ENCODE results near the gene FRAS1. TPM values are rescaled to one million over a fixed set of nuclear protein-coding genes. Genes with fewer than 3 reads are reported as not detected.

FRAS1 gene
- total RNA-seq, 1 experiment from 2014 or later, result 82.0 TPM

DNA sequence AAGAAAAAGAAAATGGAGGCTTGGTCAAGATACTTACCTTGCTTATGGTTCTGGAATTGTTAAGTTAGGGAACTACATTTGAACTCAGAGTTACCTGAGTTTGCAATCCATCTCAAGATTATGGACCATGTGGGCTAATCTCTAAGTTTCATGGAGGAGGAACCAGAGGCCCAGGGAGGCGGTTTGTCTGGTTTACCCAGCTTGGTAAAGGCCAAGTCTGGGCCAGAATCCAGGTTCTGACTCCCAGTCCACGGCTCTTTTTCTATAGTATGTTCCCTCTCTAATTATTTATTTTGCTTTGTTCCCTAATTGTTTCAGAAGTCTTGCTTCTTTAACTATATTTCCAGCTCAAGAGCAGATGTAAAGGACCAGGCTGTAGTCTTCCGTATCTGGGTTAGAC, 168.1 kb downstream of the FRAS1 start:
- ATAC-seq (no peak), DNase-seq (ENCODE audit: low spot score) (no peak)
- Mint-ChIP-seq H3K36me3 (peaks cover 13% of the 10 kb centered on the region), H3K9me3 (peaks cover 13% of the 10 kb centered on the region), H3K4me1 (peaks cover 56% of the 10 kb centered on the region), H3K27ac (no peak overlapping the region), H3K4me3 (no peak overlapping the region), H3K27me3 (ENCODE audit: low read depth) (no peaks in the 10 kb centered on the region)
- TF ChIP-seq ATF6 (CRISPR knock-in tag; IDR thresholded peaks at IDR 0.05) (no peak), TEAD4 (CRISPR knock-in tag; IDR thresholded peaks at IDR 0.05) (no peak)
- TF ChIP-seq, protein P1, sequence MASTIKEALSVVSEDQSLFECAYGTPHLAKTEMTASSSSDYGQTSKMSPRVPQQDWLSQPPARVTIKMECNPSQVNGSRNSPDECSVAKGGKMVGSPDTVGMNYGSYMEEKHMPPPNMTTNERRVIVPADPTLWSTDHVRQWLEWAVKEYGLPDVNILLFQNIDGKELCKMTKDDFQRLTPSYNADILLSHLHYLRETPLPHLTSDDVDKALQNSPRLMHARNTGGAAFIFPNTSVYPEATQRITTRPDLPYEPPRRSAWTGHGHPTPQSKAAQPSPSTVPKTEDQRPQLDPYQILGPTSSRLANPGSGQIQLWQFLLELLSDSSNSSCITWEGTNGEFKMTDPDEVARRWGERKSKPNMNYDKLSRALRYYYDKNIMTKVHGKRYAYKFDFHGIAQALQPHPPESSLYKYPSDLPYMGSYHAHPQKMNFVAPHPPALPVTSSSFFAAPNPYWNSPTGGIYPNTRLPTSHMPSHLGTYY (CRISPR knock-in tag; IDR thresholded peaks at IDR 0.05), result no peak
- POLR2A ChIA-PET, result no interaction called here
- CTCF ChIA-PET, result no interaction called here

DNA sequence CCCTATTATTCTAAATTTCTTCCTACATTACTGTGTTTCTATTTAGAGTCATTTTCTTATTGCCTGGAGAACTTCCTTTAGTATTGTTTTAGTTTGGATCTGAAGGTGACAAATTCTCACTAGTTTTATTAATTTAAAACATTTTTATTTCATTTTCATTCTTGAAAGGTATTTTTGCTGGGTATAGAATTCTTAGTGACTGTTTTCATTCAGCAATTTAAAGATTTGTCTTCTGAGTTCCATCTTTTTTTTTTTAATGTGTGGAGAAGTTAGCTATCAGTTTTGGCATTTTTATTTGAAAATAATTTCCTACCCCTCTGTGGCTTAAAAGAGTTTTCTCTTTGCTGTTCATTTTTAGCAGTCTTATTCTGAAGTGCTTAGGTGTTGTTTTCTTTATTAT, 169.2 kb downstream of the FRAS1 start:
- CTCF ChIA-PET, result no interaction called here
- POLR2A ChIA-PET, result no interaction called here
- Mint-ChIP-seq H3K4me1 (peaks cover 56% of the 10 kb centered on the region), H3K27me3 (ENCODE audit: low read depth) (no peaks in the 10 kb centered on the region), H3K4me3 (no peak overlapping the region), H3K27ac (no peak overlapping the region), H3K36me3 (peaks cover 13% of the 10 kb centered on the region), H3K9me3 (peaks cover 13% of the 10 kb centered on the region)
- ATAC-seq, result no peak
- no peak for DNase-seq (ENCODE audit: low spot score)
- TF ChIP-seq ZBTB21 (CRISPR knock-in tag; IDR thresholded peaks at IDR 0.05; ENCODE audit: borderline replicate concordance), result no peak
- TF ChIP-seq, protein P2, sequence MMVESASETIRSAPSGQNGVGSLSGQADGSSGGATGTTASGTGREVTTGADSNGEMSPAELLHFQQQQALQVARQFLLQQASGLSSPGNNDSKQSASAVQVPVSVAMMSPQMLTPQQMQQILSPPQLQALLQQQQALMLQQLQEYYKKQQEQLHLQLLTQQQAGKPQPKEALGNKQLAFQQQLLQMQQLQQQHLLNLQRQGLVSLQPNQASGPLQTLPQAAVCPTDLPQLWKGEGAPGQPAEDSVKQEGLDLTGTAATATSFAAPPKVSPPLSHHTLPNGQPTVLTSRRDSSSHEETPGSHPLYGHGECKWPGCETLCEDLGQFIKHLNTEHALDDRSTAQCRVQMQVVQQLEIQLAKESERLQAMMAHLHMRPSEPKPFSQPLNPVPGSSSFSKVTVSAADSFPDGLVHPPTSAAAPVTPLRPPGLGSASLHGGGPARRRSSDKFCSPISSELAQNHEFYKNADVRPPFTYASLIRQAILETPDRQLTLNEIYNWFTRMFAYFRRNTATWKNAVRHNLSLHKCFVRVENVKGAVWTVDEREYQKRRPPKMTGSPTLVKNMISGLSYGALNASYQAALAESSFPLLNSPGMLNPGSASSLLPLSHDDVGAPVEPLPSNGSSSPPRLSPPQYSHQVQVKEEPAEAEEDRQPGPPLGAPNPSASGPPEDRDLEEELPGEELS (CRISPR knock-in tag; IDR thresholded peaks at IDR 0.05), result no peak
- TF ChIP-seq SMAD4 (CRISPR knock-in tag; IDR thresholded peaks at IDR 0.05), result no peak
- no peak for TF ChIP-seq MYBL2 (CRISPR knock-in tag; IDR thresholded peaks at IDR 0.05)
- no peak for TF ChIP-seq NFATC4 (CRISPR knock-in tag; IDR thresholded peaks at IDR 0.05)
- no peak for TF ChIP-seq ATF6 (CRISPR knock-in tag; IDR thresholded peaks at IDR 0.05)
- no peak for TF ChIP-seq MAX (CRISPR knock-in tag; IDR thresholded peaks at IDR 0.05)
- no peak for TF ChIP-seq E2F5 (CRISPR knock-in tag; IDR thresholded peaks at IDR 0.05)
- TF ChIP-seq AR (CRISPR knock-in tag; IDR thresholded peaks at IDR 0.05), result no peak
- TF ChIP-seq, protein P3, sequence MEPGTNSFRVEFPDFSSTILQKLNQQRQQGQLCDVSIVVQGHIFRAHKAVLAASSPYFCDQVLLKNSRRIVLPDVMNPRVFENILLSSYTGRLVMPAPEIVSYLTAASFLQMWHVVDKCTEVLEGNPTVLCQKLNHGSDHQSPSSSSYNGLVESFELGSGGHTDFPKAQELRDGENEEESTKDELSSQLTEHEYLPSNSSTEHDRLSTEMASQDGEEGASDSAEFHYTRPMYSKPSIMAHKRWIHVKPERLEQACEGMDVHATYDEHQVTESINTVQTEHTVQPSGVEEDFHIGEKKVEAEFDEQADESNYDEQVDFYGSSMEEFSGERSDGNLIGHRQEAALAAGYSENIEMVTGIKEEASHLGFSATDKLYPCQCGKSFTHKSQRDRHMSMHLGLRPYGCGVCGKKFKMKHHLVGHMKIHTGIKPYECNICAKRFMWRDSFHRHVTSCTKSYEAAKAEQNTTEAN (CRISPR knock-in tag; IDR thresholded peaks at IDR 0.05), result no peak
- no peak for TF ChIP-seq ATF3 (CRISPR knock-in tag; conservative IDR thresholded peaks at IDR 0.05)
- TF ChIP-seq AFF4 (CRISPR knock-in tag; IDR thresholded peaks at IDR 0.05; ENCODE audit: borderline replicate concordance), result no peak
- no peak for TF ChIP-seq TEAD1 (CRISPR knock-in tag; IDR thresholded peaks at IDR 0.05)
- TF ChIP-seq FOXJ3 (CRISPR knock-in tag; IDR thresholded peaks at IDR 0.05; ENCODE audit: borderline replicate concordance), result no peak

Measured in WTC11 (cell line).